ENCODE measurements around the gene VWC2. TPM values are rescaled to one million over a fixed set of nuclear protein-coding genes. Genes with fewer than 3 reads are reported as not detected.

The VWC2 gene
- total and polyA plus RNA-seq, 10 of the 15 experiments (the other 5 are each of a cell fraction or from before 2014, with no cell fraction given): 0.01 to 0.06 (median 0.03) TPM; not detected in 7

- Histone ChIP-seq H3K27ac (ENCODE audit: control insufficient read depth, insufficient read depth) (no peak overlapping the region), H3K79me2 (ENCODE audit: control insufficient read depth, insufficient read depth, low read length) (no peaks in the 10 kb centered on the region), H3K4me3 (no peak overlapping the region), H3K36me3 (ENCODE audit: control insufficient read depth in 2 of 2, insufficient read depth in 2 of 2, low read length in 1 of 2) (no peaks in the 10 kb centered on the region), H3K9ac (ENCODE audit: control insufficient read depth, insufficient read depth, low read length) (no peak overlapping the region), H3K27me3 (replicated peaks in 1 of 2; ENCODE audit: control insufficient read depth in 2 of 2, insufficient read depth in 2 of 2, low read length in 1 of 2) (no peaks in the 10 kb centered on the region), H3K4me1 (ENCODE audit: control insufficient read depth, insufficient read depth, low read length) (no peaks in the 10 kb centered on the region), H3K4me2 (ENCODE audit: control insufficient read depth, insufficient read depth) (no peak overlapping the region), H4K20me1 (ENCODE audit: control insufficient read depth, insufficient read depth) (no peaks in the 10 kb centered on the region), H2AFZ (ENCODE audit: control insufficient read depth, low read depth, low read length) (no peak overlapping the region), H3K9me3 (replicated peaks; ENCODE audit: control insufficient read depth, insufficient read depth, low read length) (no peaks in the 10 kb centered on the region)
- FAIRE-seq: no peak
- ChIA-PET POLR2A (no interaction called here), SMC1A (ENCODE audit: uncharacterized antibody, unreplicated experiment) (no interaction called here), CTCF (no interaction called here), RAD21 (ENCODE audit: unreplicated experiment) (no interaction called here)
- intact Hi-C loops (cut with micrococcal nuclease; ENCODE audit: unreplicated experiment): no loop called here
- in situ Hi-C loops (cut with MboI): no loop called here
- ATAC-seq: no peak
- no peak for TF ChIP-seq ZSCAN29 (IDR thresholded peaks at IDR 0.05)
- TF ChIP-seq IKZF1 (conservative IDR thresholded peaks at IDR 0.05): no peak
- no peak for TF ChIP-seq MEF2A (IDR thresholded peaks at IDR 0.05; ENCODE audit: insufficient read depth, low read depth, low read length)
- no peak for DNase-seq (ENCODE audit: low read depth, low spot score)
- no TSS peak for BruUV-seq (replicated peaks)
Measured at GRCh38 chr7:49821181-49821580, 47.7 kb downstream of the VWC2 start.

- intact Hi-C loops (cut with micrococcal nuclease; ENCODE audit: unreplicated experiment): no loop called here
- no peak for TF ChIP-seq TCF12 (IDR thresholded peaks at IDR 0.05; ENCODE audit: low read depth, low read length)
- TF ChIP-seq BCL11A (IDR thresholded peaks at IDR 0.05; ENCODE audit: low read depth, low read length): no peak
- TF ChIP-seq SMC3 (IDR thresholded peaks at IDR 0.05; ENCODE audit: borderline replicate concordance, low read length): no peak
- no peak for TF ChIP-seq CBX5 (IDR thresholded peaks at IDR 0.05; ENCODE audit: low read depth)
- no peak for TF ChIP-seq KDM1A (IDR thresholded peaks at IDR 0.05; ENCODE audit: borderline replicate concordance)
- no peak for TF ChIP-seq RBBP5 (conservative IDR thresholded peaks at IDR 0.05)
- no peak for TF ChIP-seq HCFC1 (IDR thresholded peaks at IDR 0.05; ENCODE audit: low read length)
- H3K27me3 ChIP-seq (replicated peaks in 1 of 2; ENCODE audit: control insufficient read depth in 2 of 2, insufficient read depth in 2 of 2, low read length in 1 of 2): no peaks in the 10 kb centered on the region
- in situ Hi-C loops (cut with MboI): no loop called here
- no peaks in the 10 kb centered on the region for H3K4me1 ChIP-seq (ENCODE audit: control insufficient read depth, insufficient read depth, low read length)
- no peak overlapping the region for H3K4me2 ChIP-seq (ENCODE audit: control insufficient read depth, insufficient read depth)
- ChIA-PET SMC1A (ENCODE audit: uncharacterized antibody, unreplicated experiment) (no interaction called here), RAD21 (ENCODE audit: unreplicated experiment) (no interaction called here), CTCF (no interaction called here), POLR2A (no interaction called here)
- H3K9me3 ChIP-seq (replicated peaks; ENCODE audit: control insufficient read depth, insufficient read depth, low read length): no peaks in the 10 kb centered on the region
- H4K20me1 ChIP-seq (ENCODE audit: control insufficient read depth, insufficient read depth): no peaks in the 10 kb centered on the region
- WGBS (ENCODE audit: insufficient coverage, insufficient replicate concordance, low lambda C conversion rate, missing lambda C conversion rate): 30% methylated on average over 5 of the region's 5 CpGs
- DNase-seq (ENCODE audit: low read depth, low spot score): no peak
- no peak overlapping the region for H3K9ac ChIP-seq (ENCODE audit: control insufficient read depth, insufficient read depth, low read length)
- FAIRE-seq: no peak
- H3K4me3 ChIP-seq: no peak overlapping the region
- no peaks in the 10 kb centered on the region for H3K36me3 ChIP-seq (ENCODE audit: control insufficient read depth in 2 of 2, insufficient read depth in 2 of 2, low read length in 1 of 2)
- H3K79me2 ChIP-seq (ENCODE audit: control insufficient read depth, insufficient read depth, low read length): no peaks in the 10 kb centered on the region
- H2AFZ ChIP-seq (ENCODE audit: control insufficient read depth, low read depth, low read length): no peak overlapping the region
- no peak for ATAC-seq
- BruUV-seq (replicated peaks): no TSS peak
- no peak overlapping the region for H3K27ac ChIP-seq (ENCODE audit: control insufficient read depth, insufficient read depth)
Measured at GRCh38 chr7:49822856-49823255, 49.4 kb downstream of the VWC2 start.
